Kidney (tissue), 14 donors: ENCODE results near the gene ARHGDIA. TPM values are rescaled to one million over a fixed set of nuclear protein-coding genes. Genes with fewer than 3 reads are reported as not detected.

Experiments
- DNase-seq, 5 donors: peaks; one replicate each; pipeline ENCODE4 v3.0.0-alpha.2; 2013 to 2020
- FAIRE-seq: peaks from 2 replicates; lab custom pipeline; 2012; peaks lifted over from hg19 to GRCh38; lab: Jason Lieb, UNC
- H3K27ac ChIP-seq, 2 donors: one replicate each; pipeline ENCODE4 v1.7.0; 2013; ENCODE audit warnings: low read depth in 2 of 2, low read length in 2 of 2, inconsistent platforms in 1 of 2
- H3K27me3 ChIP-seq: one replicate; pipeline ENCODE4 v1.7.1; 2013; ENCODE audit warnings: low read length, inconsistent platforms; ENCODE audit not compliant: control insufficient read depth, insufficient read depth
- H3K36me3 ChIP-seq, 3 donors: one replicate each; pipeline versions ENCODE4 v1.7.0 to v1.7.1; 2013; ENCODE audit warnings: low read length in 3 of 3, control low read depth in 1 of 3, inconsistent platforms in 1 of 3; ENCODE audit not compliant: insufficient read depth in 3 of 3, control insufficient read depth in 2 of 3
- H3K4me1 ChIP-seq, 3 donors: one replicate each; pipeline versions ENCODE4 v1.7.0 to v1.7.1; 2013; ENCODE audit warnings: low read length in 3 of 3, inconsistent platforms in 1 of 3, low read depth in 1 of 3; ENCODE audit not compliant: control insufficient read depth in 2 of 3, insufficient read depth in 2 of 3
- H3K4me3 ChIP-seq, 3 donors: one replicate each; pipeline versions ENCODE4 v1.7.0 to v1.8.1; 2013; ENCODE audit warnings: low read length in 3 of 3, control low read depth in 1 of 3, inconsistent platforms in 1 of 3
- H3K9ac ChIP-seq, 3 donors: one replicate each; pipeline versions ENCODE4 v1.7.0 to v1.7.1; 2013; ENCODE audit warnings: low read length in 3 of 3, control low read depth in 1 of 3, inconsistent platforms in 1 of 3
- H3K9me3 ChIP-seq, 3 donors: one replicate each; pipeline versions ENCODE4 v1.7.0 to v1.7.1; 2013; ENCODE audit warnings: low read length in 3 of 3, control low read depth in 1 of 3, inconsistent platforms in 1 of 3; ENCODE audit not compliant: control insufficient read depth in 2 of 3, insufficient read depth in 1 of 3
- intact Hi-C: fragments of 100-400 bp; cut with DNase I; formaldehyde crosslinking; loops from one replicate; pipeline ENCODE4 v1.11.1; 2022
- polyA plus RNA-seq: library from polyadenylated mRNA; stranded (reverse); fragments of 350-450 nt; fragmentation: Illumina TruSeq; extraction: RNeasy Lipid Tissue Mini Kit (QIAGEN cat#74804); gene quantifications from one replicate; pipeline ENCODE4 v1.2.3, GENCODE V29; 2014; ENCODE audit warnings: low read depth, low replicate concordance; ENCODE audit not compliant: insufficient read depth
- total RNA-seq: library from RNA; stranded (reverse); fragmentation: NEBNext Ultra II Directional; extraction: Animal tissue kit (Norgen Biotek cat#: 25700); gene quantifications from one replicate; pipeline ENCODE4 v1.2.1, GENCODE V29; 2021
- TF ChIP-seq, protein P1 (sequence below): IDR thresholded peaks from 3 replicates; pipeline ENCODE4 v1.5.1; 2012; ENCODE audit warnings: mild to moderate bottlenecking, moderate library complexity, borderline replicate concordance; ENCODE audit not compliant: insufficient read depth; ENCODE audit errors: extremely low read depth
- donor health status: control.
- donor health status: control.
- donor health status: control.
- donor health status: control.
- donor health status: control.
- donor health status: DM: yes; HTN: yes; CAD: no.
- donor health status: Normal renal cell carcinoma (clear cell type).

ARHGDIA gene
- total and polyA plus RNA-seq, 2 donors from 2014 or later: 424 to 453 TPM

DNA sequence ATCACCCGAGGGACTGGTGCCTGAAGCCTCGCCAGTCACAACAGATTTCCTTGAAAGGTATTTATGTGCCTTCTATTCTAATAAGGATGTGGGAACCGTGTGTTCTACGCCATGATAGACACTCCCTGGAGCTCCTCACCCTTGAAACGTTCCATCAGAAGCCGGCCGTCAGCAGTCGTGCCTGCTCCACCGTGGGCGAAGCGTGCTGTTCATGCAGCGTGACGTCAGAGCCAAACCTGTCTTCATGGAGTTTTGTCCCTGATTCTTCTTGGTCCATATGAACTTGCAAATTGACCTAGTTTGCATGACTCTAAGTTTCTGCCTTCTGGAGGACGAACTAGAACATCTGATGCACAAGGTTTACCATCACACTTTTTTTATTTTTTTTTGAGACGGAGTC, 31.8 kb downstream of the ARHGDIA start:
- H3K4me1 ChIP-seq: peaks cover 0 to 3% (median 0%) of the 10 kb centered on the region in 3 donors
- H3K9me3 ChIP-seq: no peaks in the 10 kb centered on the region
- no peak overlapping the region for H3K9ac ChIP-seq
- H3K4me3 ChIP-seq: no peak overlapping the region
- peaks cover 0 to 10% (median 2%) of the 10 kb centered on the region in 3 donors for H3K36me3 ChIP-seq
- no peak overlapping the region for H3K27ac ChIP-seq
- TF ChIP-seq, protein P1, sequence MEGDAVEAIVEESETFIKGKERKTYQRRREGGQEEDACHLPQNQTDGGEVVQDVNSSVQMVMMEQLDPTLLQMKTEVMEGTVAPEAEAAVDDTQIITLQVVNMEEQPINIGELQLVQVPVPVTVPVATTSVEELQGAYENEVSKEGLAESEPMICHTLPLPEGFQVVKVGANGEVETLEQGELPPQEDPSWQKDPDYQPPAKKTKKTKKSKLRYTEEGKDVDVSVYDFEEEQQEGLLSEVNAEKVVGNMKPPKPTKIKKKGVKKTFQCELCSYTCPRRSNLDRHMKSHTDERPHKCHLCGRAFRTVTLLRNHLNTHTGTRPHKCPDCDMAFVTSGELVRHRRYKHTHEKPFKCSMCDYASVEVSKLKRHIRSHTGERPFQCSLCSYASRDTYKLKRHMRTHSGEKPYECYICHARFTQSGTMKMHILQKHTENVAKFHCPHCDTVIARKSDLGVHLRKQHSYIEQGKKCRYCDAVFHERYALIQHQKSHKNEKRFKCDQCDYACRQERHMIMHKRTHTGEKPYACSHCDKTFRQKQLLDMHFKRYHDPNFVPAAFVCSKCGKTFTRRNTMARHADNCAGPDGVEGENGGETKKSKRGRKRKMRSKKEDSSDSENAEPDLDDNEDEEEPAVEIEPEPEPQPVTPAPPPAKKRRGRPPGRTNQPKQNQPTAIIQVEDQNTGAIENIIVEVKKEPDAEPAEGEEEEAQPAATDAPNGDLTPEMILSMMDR: no peak
- H3K27me3 ChIP-seq: no peaks in the 10 kb centered on the region
- intact Hi-C loops: no loop called here
- no peak for FAIRE-seq
- DNase-seq: peak in 3 of 5 donors; percentile 17 to 41 (median 28)

DNA sequence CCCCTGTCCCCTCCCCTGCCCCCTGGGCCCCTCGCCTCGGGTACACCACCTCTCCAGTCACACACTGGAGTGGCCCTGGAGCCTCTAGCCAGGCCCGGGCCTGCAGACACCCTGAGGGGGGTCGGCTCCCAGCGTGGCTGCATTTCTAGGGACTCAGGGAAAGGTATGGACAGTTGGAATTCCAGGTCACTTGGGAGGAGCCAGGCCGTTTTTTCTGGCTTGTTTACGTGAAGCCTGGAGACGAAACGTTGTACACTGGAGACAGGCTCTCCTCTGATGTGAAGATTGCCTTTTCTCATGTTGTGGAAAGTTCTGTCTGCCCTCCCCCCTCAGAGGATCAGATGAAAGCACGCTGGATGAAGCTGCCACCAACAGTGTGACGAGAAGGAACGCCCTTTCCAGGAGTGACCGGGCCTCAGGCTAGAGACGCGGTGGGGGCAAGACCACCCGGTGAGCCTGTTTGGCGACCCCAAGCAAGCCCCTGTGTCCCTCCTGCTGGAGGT, 32.3 kb downstream of the ARHGDIA start:
- TF ChIP-seq, protein P1: no peak
- no peaks in the 10 kb centered on the region for H3K27me3 ChIP-seq
- intact Hi-C loops: no loop called here
- FAIRE-seq (no peak), DNase-seq (peak in 3 of 5 donors; percentile 44 to 63 (median 47))
- H3K27ac ChIP-seq: no peak overlapping the region
- H3K4me3 ChIP-seq: no peak overlapping the region
- no peak overlapping the region for H3K9ac ChIP-seq
- H3K36me3 ChIP-seq: peaks cover 0 to 9% (median 0%) of the 10 kb centered on the region in 3 donors
- peaks cover 0 to 3% (median 0%) of the 10 kb centered on the region in 3 donors for H3K4me1 ChIP-seq
- no peaks in the 10 kb centered on the region for H3K9me3 ChIP-seq

DNA sequence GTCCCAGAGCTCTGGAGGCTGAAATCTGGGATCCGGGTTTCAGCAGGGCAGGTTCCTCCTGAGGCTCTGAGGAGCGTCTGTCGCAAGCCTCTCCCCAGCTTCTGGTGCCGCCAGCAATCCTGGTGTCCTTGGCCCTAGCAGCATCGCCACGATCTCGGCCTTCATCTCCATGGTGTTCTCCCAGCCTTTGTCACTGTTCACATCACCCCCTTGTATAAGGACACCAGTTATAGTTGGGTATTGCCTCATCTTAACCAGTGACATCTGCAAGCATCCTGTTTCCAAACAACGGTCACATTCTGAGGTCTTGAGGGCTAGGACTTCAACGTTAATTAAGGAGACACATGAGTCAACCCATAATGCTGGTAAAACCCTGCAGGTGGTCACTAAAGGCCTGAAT, 33.5 kb downstream of the ARHGDIA start:
- H3K4me1 ChIP-seq: peaks cover 0 to 5% (median 0%) of the 10 kb centered on the region in 3 donors
- H3K36me3 ChIP-seq: no peaks in the 10 kb centered on the region
- no peak overlapping the region for H3K9ac ChIP-seq
- intact Hi-C loops: no loop called here
- FAIRE-seq (no peak), DNase-seq (no peak)
- H3K27ac ChIP-seq: no peak overlapping the region
- no peaks in the 10 kb centered on the region for H3K27me3 ChIP-seq
- H3K9me3 ChIP-seq: no peaks in the 10 kb centered on the region
- TF ChIP-seq, protein P1: no peak
- H3K4me3 ChIP-seq: no peak overlapping the region
